Skeletal muscle tissue (tissue), 4 donors: ENCODE data around the gene EHMT1. TPM values are rescaled to one million over a fixed set of nuclear protein-coding genes. Genes with fewer than 3 reads are reported as not detected.
"Not testable (repeated sequence)": the region's sequence is repeated elsewhere in the genome, so short reads cannot be mapped to it uniquely, and the experiment has no call there.

Experiments
- H3K27ac ChIP-seq: one replicate; pipeline ENCODE4 v1.7.0; 2013; ENCODE audit warnings: mild to moderate bottlenecking, low read depth, low read length, inconsistent platforms
- H3K27me3 ChIP-seq, 3 donors: one replicate each; pipeline ENCODE4 v1.7.0; 2013; ENCODE audit warnings: low read length in 3 of 3; ENCODE audit not compliant: control insufficient read depth in 3 of 3, insufficient read depth in 3 of 3
- H3K36me3 ChIP-seq, 3 donors: one replicate each; pipeline ENCODE4 v1.7.0; 2013; ENCODE audit warnings: low read length in 3 of 3; ENCODE audit not compliant: control insufficient read depth in 3 of 3, insufficient read depth in 3 of 3
- H3K4me1 ChIP-seq, 3 donors: one replicate each; pipeline ENCODE4 v1.7.0; 2013; ENCODE audit warnings: low read length in 3 of 3, mild to moderate bottlenecking in 3 of 3; ENCODE audit not compliant: control insufficient read depth in 3 of 3, insufficient read depth in 3 of 3
- H3K4me3 ChIP-seq, 3 donors: one replicate each; pipeline ENCODE4 v1.7.0; 2013; ENCODE audit warnings: low read length in 3 of 3
- H3K9ac ChIP-seq, 3 donors: one replicate each; pipeline ENCODE4 v1.7.0; 2013; ENCODE audit warnings: low read length in 3 of 3, mild to moderate bottlenecking in 3 of 3, moderate library complexity in 2 of 3, low read depth in 1 of 3
- H3K9me3 ChIP-seq, 3 donors: one replicate each; pipeline ENCODE4 v1.7.0; 2013; ENCODE audit warnings: low read length in 3 of 3; ENCODE audit not compliant: control insufficient read depth in 3 of 3
- total RNA-seq: library from RNA; depleted of rRNA; stranded (reverse); fragments of >200 nt; gene quantifications from one replicate; pipeline ENCODE4 v1.2.3, GENCODE V29; 2014
- donor health status: Osteomylitis.

Gene EHMT1
- total RNA-seq, 1 donor from 2014 or later = 43.3 TPM

DNA sequence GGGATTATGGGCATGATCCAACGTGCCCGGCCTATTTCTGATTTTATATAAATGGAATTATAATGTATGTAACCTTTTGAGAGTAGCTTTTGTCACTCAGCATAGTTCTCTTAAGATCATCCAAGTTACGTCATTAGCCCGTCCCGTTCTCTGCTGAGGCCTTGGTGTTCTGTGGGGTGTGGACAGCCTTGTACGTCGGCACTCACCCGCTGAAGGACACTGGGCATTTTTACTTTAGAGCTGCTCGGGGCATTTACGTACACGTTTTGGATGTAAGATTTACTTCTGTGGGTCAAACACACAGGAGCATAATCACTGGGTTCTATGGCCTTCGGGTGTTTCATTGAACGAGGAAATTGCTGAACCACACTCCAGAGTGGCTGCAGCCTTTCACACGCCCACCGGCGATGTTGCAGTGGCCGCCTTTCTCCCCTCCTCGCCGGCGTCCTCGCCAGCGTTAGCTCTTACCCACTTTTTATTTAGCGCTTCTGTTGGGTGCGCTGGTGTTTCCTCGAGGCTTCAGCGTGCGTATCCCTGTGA, 101.8 kb downstream of the EHMT1 start:
- no peak overlapping the region for H3K9ac ChIP-seq
- H3K27me3 ChIP-seq = no peaks in the 10 kb centered on the region
- peaks cover 0 to 9% (median 8%) of the 10 kb centered on the region in 3 donors for H3K4me1 ChIP-seq
- no peak overlapping the region for H3K27ac ChIP-seq
- peaks cover 20 to 29% (median 29%) of the 10 kb centered on the region in 3 donors for H3K36me3 ChIP-seq
- peaks cover 0 to 11% (median 0%) of the 10 kb centered on the region in 3 donors for H3K9me3 ChIP-seq
- H3K4me3 ChIP-seq = no peak overlapping the region

DNA sequence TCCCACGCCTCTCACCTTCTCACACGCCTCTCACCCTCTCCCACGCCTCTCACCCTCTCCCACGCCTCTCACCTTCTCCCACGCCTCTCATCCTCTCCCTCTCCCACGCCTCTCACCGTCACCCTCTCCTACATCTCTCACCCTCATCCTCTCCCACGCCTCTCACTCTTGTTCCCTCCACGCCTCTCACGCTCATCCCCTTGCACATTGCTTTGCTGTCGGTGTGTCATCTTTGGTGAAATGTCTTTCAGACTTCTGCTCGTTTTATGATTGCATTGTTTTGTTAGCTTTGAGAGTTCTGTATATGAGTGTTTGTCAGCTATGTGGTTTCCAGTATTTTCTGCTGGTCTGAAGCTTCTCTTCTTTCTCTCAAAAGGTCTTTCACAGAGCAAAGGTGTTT, 102.7 kb downstream of the EHMT1 start:
- peaks cover 0 to 10% (median 0%) of the 10 kb centered on the region in 3 donors for H3K9me3 ChIP-seq
- no peaks in the 10 kb centered on the region for H3K27me3 ChIP-seq
- H3K36me3 ChIP-seq = peaks cover 22 to 29% (median 26%) of the 10 kb centered on the region in 3 donors
- H3K27ac ChIP-seq = no peak overlapping the region
- H3K4me1 ChIP-seq = peaks cover 0 to 9% (median 8%) of the 10 kb centered on the region in 3 donors
- no peak overlapping the region for H3K4me3 ChIP-seq
- no peak overlapping the region for H3K9ac ChIP-seq

DNA sequence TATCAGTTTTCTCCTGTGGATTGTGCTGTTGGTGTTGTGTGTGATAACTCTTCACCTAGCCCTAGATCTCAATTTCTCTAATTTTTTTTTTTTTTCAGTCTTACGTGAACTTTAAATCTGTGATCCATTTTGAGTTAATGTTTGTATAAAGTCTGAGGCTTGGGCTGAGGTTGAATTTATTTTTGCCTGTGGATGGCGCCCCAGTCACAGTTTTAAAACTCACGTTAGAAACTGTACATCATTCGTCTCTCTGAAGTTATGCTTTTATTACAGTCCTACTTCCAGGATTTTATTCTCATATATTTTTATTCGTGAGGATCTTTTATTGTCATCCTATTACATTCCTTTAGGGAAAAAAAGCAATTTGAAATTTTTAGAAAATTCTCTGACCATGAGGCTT, 103.1 kb downstream of the EHMT1 start:
- Histone ChIP-seq H3K4me1 (peaks cover 0 to 9% (median 8%) of the 10 kb centered on the region in 3 donors), H3K27me3 (no peaks in the 10 kb centered on the region), H3K9me3 (peaks cover 0 to 8% (median 2%) of the 10 kb centered on the region in 3 donors), H3K36me3 (peaks cover 18 to 27% (median 22%) of the 10 kb centered on the region in 3 donors), H3K27ac (no peak overlapping the region), H3K4me3 (no peak overlapping the region), H3K9ac (no peak overlapping the region)

DNA sequence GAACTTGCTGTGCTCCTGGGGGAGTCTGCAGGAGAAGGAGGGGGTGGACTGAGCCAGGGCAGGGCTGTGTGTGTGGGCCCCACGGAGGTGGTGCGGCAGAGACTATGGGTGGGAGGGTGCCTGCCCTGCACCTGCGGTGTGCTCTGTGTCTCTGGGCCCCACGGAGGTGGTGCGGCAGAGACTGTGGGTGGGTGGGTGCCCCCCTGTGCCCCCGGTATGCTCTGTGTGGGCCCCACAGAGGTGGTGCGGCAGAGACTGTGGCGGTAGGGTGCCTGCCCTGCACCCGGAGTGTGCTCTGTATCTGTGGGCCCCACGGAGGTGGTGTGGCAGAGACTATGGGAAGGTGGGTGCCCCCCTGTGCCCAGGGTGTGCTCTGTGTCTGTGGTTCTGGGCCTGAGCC, 103.7 kb downstream of the EHMT1 start:
- Histone ChIP-seq H3K27ac (peak overlapping the region; percentile 3), H3K4me3 (no peak overlapping the region), H3K36me3 (peaks cover 16 to 21% (median 16%) of the 10 kb centered on the region in 3 donors), H3K9ac (peak overlapping the region in 1 of 3 donors; percentile 60), H3K4me1 (peaks cover 0 to 9% (median 8%) of the 10 kb centered on the region in 3 donors), H3K27me3 (no peaks in the 10 kb centered on the region), H3K9me3 (peaks cover 0 to 7% (median 2%) of the 10 kb centered on the region in 3 donors)

DNA sequence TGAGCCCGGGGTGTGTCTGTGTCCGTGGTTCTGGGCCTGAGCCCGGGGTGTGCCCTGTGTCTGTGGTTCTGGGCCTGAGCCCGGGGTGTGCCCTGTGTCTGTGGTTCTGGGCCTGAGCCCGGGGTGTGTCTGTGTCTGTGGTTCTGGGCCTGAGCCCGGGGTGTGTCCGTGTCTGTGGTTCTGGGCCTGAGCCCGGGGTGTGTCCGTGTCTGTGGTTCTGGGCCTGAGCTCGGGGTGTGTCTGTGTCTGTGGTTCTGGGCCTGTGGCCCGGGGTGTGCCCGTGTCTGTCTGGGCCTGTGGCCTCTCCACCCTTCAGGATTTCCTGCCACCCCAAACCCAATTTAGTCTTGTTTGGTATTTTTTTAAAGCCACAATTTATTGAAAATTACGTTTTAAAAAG, 104.6 kb downstream of the EHMT1 start:
- not testable (repeated sequence) for H3K4me1 ChIP-seq, H3K4me3 ChIP-seq, H3K27ac ChIP-seq, H3K27me3 ChIP-seq, H3K9me3 ChIP-seq
- H3K9ac ChIP-seq = peak overlapping the region in 1 of 3 donors; percentile 16
- peaks cover 8 to 17% (median 14%) of the 10 kb centered on the region in 3 donors for H3K36me3 ChIP-seq

DNA sequence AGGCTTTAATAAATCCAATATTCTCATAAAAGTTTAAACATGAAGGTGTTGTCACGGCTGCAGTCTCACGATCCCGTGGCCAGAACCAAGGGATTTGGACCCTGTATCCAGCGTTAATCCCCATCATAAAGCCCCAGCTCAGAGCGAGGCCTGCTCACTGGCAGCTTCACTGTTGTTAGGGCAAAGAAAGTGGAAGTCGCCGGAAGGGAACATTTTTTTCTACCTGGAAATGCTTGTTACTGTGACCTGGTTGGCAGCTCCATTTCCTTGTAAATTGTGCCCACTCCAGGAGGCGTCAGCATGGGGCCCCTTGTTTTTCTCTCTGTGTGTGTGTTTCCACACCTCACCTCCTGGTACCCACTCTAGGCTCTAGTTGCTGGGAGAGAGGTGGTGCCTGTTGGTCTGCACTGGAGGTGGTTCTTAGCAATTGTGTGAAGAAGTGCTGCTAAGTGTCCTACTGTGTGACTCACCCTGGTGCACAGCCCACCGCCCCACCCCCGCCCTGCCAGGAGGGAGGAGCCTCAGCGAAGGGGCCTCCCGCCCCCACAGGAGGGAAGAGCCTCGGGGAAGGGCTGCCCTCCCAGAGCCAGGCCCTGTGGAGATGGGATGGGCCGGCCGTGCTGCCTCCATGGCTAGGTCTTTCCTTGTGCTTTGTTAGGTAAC, 105.1 kb downstream of the EHMT1 start:
- Histone ChIP-seq H3K36me3 (peaks cover 13 to 21% (median 19%) of the 10 kb centered on the region in 3 donors), H3K4me3 (no peak overlapping the region), H3K4me1 (peaks cover 0 to 11% (median 8%) of the 10 kb centered on the region in 3 donors), H3K9ac (peak overlapping the region in 1 of 3 donors; percentile 16), H3K27ac (no peak overlapping the region), H3K27me3 (no peaks in the 10 kb centered on the region), H3K9me3 (peaks cover 0 to 2% (median 0%) of the 10 kb centered on the region in 3 donors)

DNA sequence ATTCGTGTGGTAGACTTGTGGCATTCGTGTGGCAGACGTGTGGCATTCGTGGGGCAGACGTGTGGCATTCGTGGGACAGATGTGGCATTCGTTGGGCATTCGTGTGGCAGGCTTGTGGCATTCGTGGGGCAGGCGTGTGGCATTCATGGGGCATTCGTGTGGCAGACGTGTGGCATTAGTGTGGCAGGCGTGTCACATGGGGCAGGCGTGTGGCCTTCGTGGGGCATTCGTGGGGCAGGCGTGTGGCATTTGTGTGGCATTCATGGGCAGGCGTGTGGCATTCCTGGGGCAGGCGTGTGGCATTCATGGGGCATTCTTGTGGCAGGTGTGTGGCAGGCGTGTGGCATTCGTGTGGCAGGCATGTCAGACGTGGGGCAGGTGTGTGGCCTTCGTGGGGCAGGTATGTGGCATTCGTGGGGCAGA, 106.0 kb downstream of the EHMT1 start:
- Histone ChIP-seq H3K27ac (no peak overlapping the region), H3K27me3 (no peaks in the 10 kb centered on the region), H3K36me3 (peaks cover 10 to 21% (median 18%) of the 10 kb centered on the region in 3 donors), H3K9ac (no peak overlapping the region), H3K4me1 (peaks cover 0 to 11% (median 8%) of the 10 kb centered on the region in 3 donors), H3K4me3 (no peak overlapping the region), H3K9me3 (peaks cover 0 to 2% (median 0%) of the 10 kb centered on the region in 3 donors)

DNA sequence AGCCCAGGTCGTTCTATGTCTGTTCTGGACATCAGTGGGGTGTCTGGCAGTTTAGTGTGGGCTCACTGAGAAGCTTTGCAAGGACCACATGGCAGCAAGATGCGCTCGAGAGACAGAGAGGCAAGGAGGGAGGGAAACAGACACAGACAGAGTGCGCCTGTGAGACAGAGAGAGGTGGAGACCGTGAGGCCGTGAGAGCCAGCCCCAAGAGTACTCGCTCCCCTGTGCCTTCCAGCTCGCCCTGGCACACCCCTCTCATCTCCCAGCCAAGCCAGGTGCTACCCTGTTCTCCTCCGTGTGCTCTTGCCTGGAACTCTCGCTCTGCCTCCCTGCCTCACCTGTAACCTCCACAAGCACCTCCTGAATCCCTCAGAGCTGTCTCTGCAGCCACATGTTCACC, 106.8 kb downstream of the EHMT1 start:
- H3K4me3 ChIP-seq = no peak overlapping the region

DNA sequence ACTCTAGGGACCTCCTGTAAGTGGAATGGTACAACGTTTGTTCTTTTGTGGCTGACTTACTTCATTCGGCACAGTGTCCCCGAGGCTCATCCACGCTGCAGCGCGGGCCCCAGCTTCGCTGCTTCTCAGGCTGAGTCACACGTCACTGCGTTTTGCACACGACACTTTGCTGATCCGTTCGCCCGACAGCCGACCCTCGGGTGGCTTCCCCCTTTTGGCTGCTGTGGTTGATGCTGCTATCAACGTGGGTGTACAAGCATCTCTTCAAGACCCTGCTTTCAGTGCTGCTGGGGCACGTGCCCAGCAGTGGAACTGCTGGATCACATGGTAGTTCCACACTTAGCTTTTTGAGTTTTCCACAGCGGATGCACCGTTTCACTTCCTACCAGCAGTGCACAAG, 107.5 kb downstream of the EHMT1 start:
- H3K27me3 ChIP-seq, H3K27ac ChIP-seq, H3K9me3 ChIP-seq, H3K9ac ChIP-seq, H3K4me3 ChIP-seq: not testable (repeated sequence)
- H3K4me1 ChIP-seq = peaks cover 5 to 21% (median 16%) of the 10 kb centered on the region in 3 donors
- H3K36me3 ChIP-seq = peaks cover 7 to 22% (median 17%) of the 10 kb centered on the region in 3 donors

More for the DNA sequence above, 106.8 kb downstream of the EHMT1 start:
- H3K36me3 ChIP-seq = peaks cover 7 to 22% (median 20%) of the 10 kb centered on the region in 3 donors
- no peaks in the 10 kb centered on the region for H3K27me3 ChIP-seq
- peaks cover 0 to 2% (median 0%) of the 10 kb centered on the region in 3 donors for H3K9me3 ChIP-seq
- no peak overlapping the region for H3K27ac ChIP-seq
- no peak overlapping the region for H3K9ac ChIP-seq
- peaks cover 0 to 14% (median 9%) of the 10 kb centered on the region in 3 donors for H3K4me1 ChIP-seq

DNA sequence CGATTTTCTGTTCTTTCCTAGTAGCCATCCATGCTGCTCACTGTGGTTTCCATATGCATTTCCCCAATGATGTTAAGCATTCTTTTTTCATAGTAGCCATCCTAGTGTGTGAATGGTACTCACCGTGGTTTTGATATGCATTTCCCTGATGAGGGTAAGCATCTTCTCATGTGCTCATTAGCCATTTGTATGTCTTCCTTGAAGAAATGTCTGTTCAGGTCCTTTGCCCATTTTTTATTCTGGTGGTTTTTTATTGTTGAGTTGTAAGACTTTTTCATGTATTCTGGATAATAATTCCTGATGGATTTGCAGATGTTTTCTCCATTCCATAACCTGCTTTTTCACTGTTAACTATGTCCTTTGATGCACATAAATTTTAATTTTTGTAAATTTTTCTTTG, 108.0 kb downstream of the EHMT1 start:
- peaks cover 7 to 22% (median 17%) of the 10 kb centered on the region in 3 donors for H3K36me3 ChIP-seq

More for the DNA sequence above, 108.0 kb downstream of the EHMT1 start:
- H3K9ac ChIP-seq = no peak overlapping the region
- no peak overlapping the region for H3K27ac ChIP-seq
- H3K4me1 ChIP-seq = peaks cover 7 to 25% (median 21%) of the 10 kb centered on the region in 3 donors
- peaks cover 0 to 2% (median 0%) of the 10 kb centered on the region in 3 donors for H3K9me3 ChIP-seq
- no peaks in the 10 kb centered on the region for H3K27me3 ChIP-seq
- H3K4me3 ChIP-seq = no peak overlapping the region
